ENCODE data around the gene BMPR1A.
A peak's percentile ranks its signal among the peaks of the same experiment; 100 is the strongest.

Gene BMPR1A

DNA sequence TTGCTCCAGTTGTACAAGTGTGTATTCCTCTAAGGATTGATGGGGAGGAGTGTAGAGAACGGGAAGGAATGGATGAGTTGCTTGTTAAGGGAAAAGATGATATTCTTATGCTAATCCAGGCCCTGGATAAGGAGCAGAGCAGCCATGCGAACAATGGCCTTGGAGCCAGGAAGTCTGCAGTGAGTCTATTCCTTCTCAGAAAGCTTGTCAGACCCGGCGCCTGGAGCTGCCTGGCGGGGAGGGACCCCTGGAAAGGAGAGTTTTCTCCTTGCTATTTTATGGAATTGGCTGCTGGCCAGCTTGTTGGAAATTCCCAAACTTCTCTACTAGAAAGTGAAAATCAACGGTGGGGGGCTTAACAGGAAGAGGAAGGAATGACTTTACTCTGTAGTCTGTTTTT lies 111.9 kb downstream of the BMPR1A start:
- no peaks in the 10 kb centered on the region for H3K36me3 ChIP-seq (ENCODE audit: control insufficient read depth, insufficient read depth, low read length)
- peak overlapping the region; percentile 82 for H3K27ac ChIP-seq (ENCODE audit: low read depth, low read length)
- no peak overlapping the region for H2BK120ac ChIP-seq (ENCODE audit: low read depth, low read length)
- peak overlapping the region; percentile 99 for H3K4ac ChIP-seq (ENCODE audit: low read depth, low read length)
- no peak overlapping the region for H2BK5ac ChIP-seq (ENCODE audit: low read length)
- peak overlapping the region; percentile 98 for H3K18ac ChIP-seq (ENCODE audit: low read length)
- no peaks in the 10 kb centered on the region for H3K27me3 ChIP-seq (ENCODE audit: insufficient read depth, low read length, poor library complexity)
- H3K23ac ChIP-seq (ENCODE audit: low read length): no peak overlapping the region
- no peak overlapping the region for H3K9ac ChIP-seq (ENCODE audit: low read length)
- no peak overlapping the region for H2AK5ac ChIP-seq (ENCODE audit: low read length)
- H3K56ac ChIP-seq (ENCODE audit: low read length): peak overlapping the region; percentile 56
- no peak overlapping the region for H3K4me3 ChIP-seq (ENCODE audit: low read length)
- peak; percentile 97 for DNase-seq
- H3K79me2 ChIP-seq (ENCODE audit: control insufficient read depth, insufficient read depth, low read length): peaks cover 25% of the 10 kb centered on the region
- no peak overlapping the region for H4K8ac ChIP-seq (ENCODE audit: low read depth, low read length)
- H3K79me1 ChIP-seq (ENCODE audit: low read length): peaks cover 9% of the 10 kb centered on the region
- H4K5ac ChIP-seq (ENCODE audit: low read length): no peak overlapping the region
- no CpG with 5 or more reads among the region's 6 CpGs for WGBS (ENCODE audit: extremely low coverage, insufficient coverage, low lambda C conversion rate)
- no peak overlapping the region for H3K4me2 ChIP-seq (ENCODE audit: low read length)
- peaks cover 33% of the 10 kb centered on the region for H3K4me1 ChIP-seq (ENCODE audit: control insufficient read depth, low read depth, low read length)
- no peak overlapping the region for H2BK15ac ChIP-seq (replicated peaks; ENCODE audit: low read depth)

- WGBS (ENCODE audit: extremely low coverage, insufficient coverage, low lambda C conversion rate): no CpG with 5 or more reads among the region's 3 CpGs
- Histone ChIP-seq H3K4me1 (ENCODE audit: control insufficient read depth, low read depth, low read length) (peaks cover 25% of the 10 kb centered on the region), H3K27ac (ENCODE audit: low read depth, low read length) (peak overlapping the region; percentile 9)
Observed at GRCh38 chr10:86870679-86871078, 114.3 kb downstream of the BMPR1A start.

DNA sequence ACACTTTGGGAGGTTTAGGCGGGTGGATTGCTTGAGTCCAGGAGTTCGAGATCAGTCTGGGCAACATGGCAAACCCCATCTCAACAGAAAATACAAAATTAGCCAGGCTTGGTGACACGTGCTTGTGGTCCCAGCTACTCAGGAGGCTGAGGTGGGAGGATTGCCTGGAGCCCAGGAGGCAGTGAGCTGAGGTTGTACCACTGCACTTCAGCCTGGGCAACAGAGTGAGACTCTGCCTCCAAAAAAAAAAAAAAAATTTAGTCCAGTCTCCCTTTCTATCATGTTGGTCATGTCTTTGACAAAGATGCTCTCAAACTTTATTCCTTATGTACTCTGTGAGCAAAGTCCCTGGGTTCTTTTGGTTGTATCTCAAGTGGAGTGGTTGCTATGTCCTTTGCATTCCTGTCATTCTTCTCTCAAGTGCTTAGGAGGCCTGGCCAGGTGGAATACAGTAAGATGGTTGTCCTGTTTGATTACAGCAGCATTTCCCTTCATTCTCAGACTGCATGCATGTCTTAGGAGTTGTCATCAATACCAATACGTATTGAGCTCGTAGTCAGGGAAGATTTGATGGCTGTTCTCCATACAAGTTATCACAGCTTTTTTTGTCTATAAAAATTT lies 115.3 kb downstream of the BMPR1A start:
- no peaks in the 10 kb centered on the region for H3K27me3 ChIP-seq (ENCODE audit: insufficient read depth, low read length, poor library complexity)
- no peak overlapping the region for H3K9ac ChIP-seq (ENCODE audit: low read length)
- H2AK5ac ChIP-seq (ENCODE audit: low read length): no peak overlapping the region
- H4K5ac ChIP-seq (ENCODE audit: low read length): no peak overlapping the region
- no peak overlapping the region for H2BK5ac ChIP-seq (ENCODE audit: low read length)
- H3K79me2 ChIP-seq (ENCODE audit: control insufficient read depth, insufficient read depth, low read length): peaks cover 26% of the 10 kb centered on the region
- DNase-seq: peak; percentile 95
- H3K23ac ChIP-seq (ENCODE audit: low read length): no peak overlapping the region
- H3K4me2 ChIP-seq (ENCODE audit: low read length): no peak overlapping the region
- no peak overlapping the region for H2BK120ac ChIP-seq (ENCODE audit: low read depth, low read length)
- H3K18ac ChIP-seq (ENCODE audit: low read length): peak overlapping the region; percentile 46
- peak overlapping the region; percentile 54 for H3K27ac ChIP-seq (ENCODE audit: low read depth, low read length)
- H4K8ac ChIP-seq (ENCODE audit: low read depth, low read length): no peak overlapping the region
- H3K56ac ChIP-seq (ENCODE audit: low read length): peak overlapping the region; percentile 56
- no peak overlapping the region for H2BK15ac ChIP-seq (replicated peaks; ENCODE audit: low read depth)
- no peaks in the 10 kb centered on the region for H3K36me3 ChIP-seq (ENCODE audit: control insufficient read depth, insufficient read depth, low read length)
- H3K4me3 ChIP-seq (ENCODE audit: low read length): no peak overlapping the region
- H3K4ac ChIP-seq (ENCODE audit: low read depth, low read length): peak overlapping the region; percentile 83
- peaks cover 22% of the 10 kb centered on the region for H3K4me1 ChIP-seq (ENCODE audit: control insufficient read depth, low read depth, low read length)
- H3K79me1 ChIP-seq (ENCODE audit: low read length): peaks cover 7% of the 10 kb centered on the region
- WGBS (ENCODE audit: extremely low coverage, insufficient coverage, low lambda C conversion rate): no CpG with 5 or more reads among the region's 5 CpGs

More at GRCh38 chr10:86870679-86871078, 114.3 kb downstream of the BMPR1A start:
- Histone ChIP-seq H3K9ac (ENCODE audit: low read length) (no peak overlapping the region), H3K23ac (ENCODE audit: low read length) (no peak overlapping the region), H3K36me3 (ENCODE audit: control insufficient read depth, insufficient read depth, low read length) (no peaks in the 10 kb centered on the region), H2BK120ac (ENCODE audit: low read depth, low read length) (no peak overlapping the region), H3K4me2 (ENCODE audit: low read length) (no peak overlapping the region), H4K8ac (ENCODE audit: low read depth, low read length) (no peak overlapping the region), H3K4ac (ENCODE audit: low read depth, low read length) (no peak overlapping the region), H3K56ac (ENCODE audit: low read length) (peak overlapping the region; percentile 54), H3K79me2 (ENCODE audit: control insufficient read depth, insufficient read depth, low read length) (peaks cover 26% of the 10 kb centered on the region), H3K27me3 (ENCODE audit: insufficient read depth, low read length, poor library complexity) (no peaks in the 10 kb centered on the region), H2AK5ac (ENCODE audit: low read length) (peak overlapping the region; percentile 43), H2BK15ac (replicated peaks; ENCODE audit: low read depth) (no peak overlapping the region), H3K79me1 (ENCODE audit: low read length) (peaks cover 9% of the 10 kb centered on the region), H2BK5ac (ENCODE audit: low read length) (peak overlapping the region; percentile 13), H3K4me3 (ENCODE audit: low read length) (no peak overlapping the region), H4K5ac (ENCODE audit: low read length) (no peak overlapping the region), H3K18ac (ENCODE audit: low read length) (peak overlapping the region; percentile 39)
- no peak for DNase-seq

- Histone ChIP-seq H3K27me3 (ENCODE audit: insufficient read depth, low read length, poor library complexity) (no peaks in the 10 kb centered on the region), H2AK5ac (ENCODE audit: low read length) (no peak overlapping the region), H3K4ac (ENCODE audit: low read depth, low read length) (peak overlapping the region; percentile 62), H3K79me2 (ENCODE audit: control insufficient read depth, insufficient read depth, low read length) (peaks cover 26% of the 10 kb centered on the region), H3K4me2 (ENCODE audit: low read length) (no peak overlapping the region), H2BK5ac (ENCODE audit: low read length) (no peak overlapping the region), H3K36me3 (ENCODE audit: control insufficient read depth, insufficient read depth, low read length) (no peaks in the 10 kb centered on the region), H3K18ac (ENCODE audit: low read length) (no peak overlapping the region), H3K4me3 (ENCODE audit: low read length) (no peak overlapping the region), H4K5ac (ENCODE audit: low read length) (no peak overlapping the region), H2BK120ac (ENCODE audit: low read depth, low read length) (no peak overlapping the region), H3K56ac (ENCODE audit: low read length) (peak overlapping the region; percentile 25), H3K9ac (ENCODE audit: low read length) (no peak overlapping the region), H4K8ac (ENCODE audit: low read depth, low read length) (no peak overlapping the region), H2BK15ac (replicated peaks; ENCODE audit: low read depth) (no peak overlapping the region), H3K23ac (ENCODE audit: low read length) (no peak overlapping the region), H3K4me1 (ENCODE audit: control insufficient read depth, low read depth, low read length) (peaks cover 20% of the 10 kb centered on the region), H3K27ac (ENCODE audit: low read depth, low read length) (peak overlapping the region; percentile 34), H3K79me1 (ENCODE audit: low read length) (peaks cover 7% of the 10 kb centered on the region)
- peak; percentile 79 for DNase-seq
- WGBS (ENCODE audit: extremely low coverage, insufficient coverage, low lambda C conversion rate): no CpG with 5 or more reads among the region's 4 CpGs
Observed at GRCh38 chr10:86872757-86873156, 116.3 kb downstream of the BMPR1A start.

- H2BK15ac ChIP-seq (replicated peaks; ENCODE audit: low read depth): no peak overlapping the region
- H3K4ac ChIP-seq (ENCODE audit: low read depth, low read length): no peak overlapping the region
- H4K8ac ChIP-seq (ENCODE audit: low read depth, low read length): no peak overlapping the region
- no peak overlapping the region for H2BK5ac ChIP-seq (ENCODE audit: low read length)
- peaks cover 8% of the 10 kb centered on the region for H3K4me1 ChIP-seq (ENCODE audit: control insufficient read depth, low read depth, low read length)
- H3K9ac ChIP-seq (ENCODE audit: low read length): no peak overlapping the region
- peaks cover 12% of the 10 kb centered on the region for H3K79me1 ChIP-seq (ENCODE audit: low read length)
- no peak overlapping the region for H3K18ac ChIP-seq (ENCODE audit: low read length)
- no peak overlapping the region for H4K5ac ChIP-seq (ENCODE audit: low read length)
- DNase-seq: no peak
- no peak overlapping the region for H3K27ac ChIP-seq (ENCODE audit: low read depth, low read length)
- H3K4me2 ChIP-seq (ENCODE audit: low read length): no peak overlapping the region
- H3K4me3 ChIP-seq (ENCODE audit: low read length): no peak overlapping the region
- H2BK120ac ChIP-seq (ENCODE audit: low read depth, low read length): no peak overlapping the region
- no peak overlapping the region for H3K56ac ChIP-seq (ENCODE audit: low read length)
- H3K27me3 ChIP-seq (ENCODE audit: insufficient read depth, low read length, poor library complexity): no peaks in the 10 kb centered on the region
- no peak overlapping the region for H3K23ac ChIP-seq (ENCODE audit: low read length)
- no peaks in the 10 kb centered on the region for H3K36me3 ChIP-seq (ENCODE audit: control insufficient read depth, insufficient read depth, low read length)
- H3K79me2 ChIP-seq (ENCODE audit: control insufficient read depth, insufficient read depth, low read length): peaks cover 29% of the 10 kb centered on the region
- H2AK5ac ChIP-seq (ENCODE audit: low read length): no peak overlapping the region
- WGBS (ENCODE audit: extremely low coverage, insufficient coverage, low lambda C conversion rate): no CpG with 5 or more reads among the region's 2 CpGs
Observed at GRCh38 chr10:86876748-86877147, 120.3 kb downstream of the BMPR1A start.
